Activated CD8-positive, alpha-beta memory T cell treated with anti-CD3 and anti-CD28 coated beads, Interleukin-2, amount 50 U/mL, for 4 hours (primary cell): ENCODE measurements around the gene VAPA.
"Not testable (repeated sequence)": the region's sequence is repeated elsewhere in the genome, so short reads cannot be mapped to it uniquely, and the experiment has no call there.

Experiments used
- DNase-seq: peaks from one replicate; pipeline ENCODE4 v3.0.0-alpha.2; 2020

The VAPA gene

GRCh38 chr18:9887992-9888391 is 25.8 kb upstream of the VAPA start:
- no peak for DNase-seq

- DNase-seq, result no peak
Observed at GRCh38 chr18:9890196-9890595, 23.6 kb upstream of the VAPA start.

- no peak for DNase-seq
Observed at GRCh38 chr18:9890957-9891356, 22.9 kb upstream of the VAPA start.

- DNase-seq, result not testable (repeated sequence)
Observed at GRCh38 chr18:9891515-9891914, 22.3 kb upstream of the VAPA start.

- no peak for DNase-seq
Observed at GRCh38 chr18:9894454-9895068, 19.3 kb upstream of the VAPA start.

GRCh38 chr18:9897129-9897528 is 16.7 kb upstream of the VAPA start:
- DNase-seq, result no peak

- DNase-seq, result not testable (repeated sequence)
Observed at GRCh38 chr18:9897787-9898291, 16.0 kb upstream of the VAPA start.

GRCh38 chr18:9898792-9899549 is 14.8 kb upstream of the VAPA start:
- no peak for DNase-seq

- not testable (repeated sequence) for DNase-seq
Observed at GRCh38 chr18:9899550-9899930, 14.3 kb upstream of the VAPA start.

GRCh38 chr18:9900699-9901098 is 13.1 kb upstream of the VAPA start:
- no peak for DNase-seq

- DNase-seq, result no peak
Observed at GRCh38 chr18:9901377-9901776, 12.4 kb upstream of the VAPA start.

GRCh38 chr18:9902264-9902663 is 11.6 kb upstream of the VAPA start:
- not testable (repeated sequence) for DNase-seq

- DNase-seq, result no peak
Observed at GRCh38 chr18:9902832-9903231, 11.0 kb upstream of the VAPA start.

- DNase-seq, result no peak
Observed at GRCh38 chr18:9905401-9905922, 8.4 kb upstream of the VAPA start.

- no peak for DNase-seq
Observed at GRCh38 chr18:9906481-9906880, 7.3 kb upstream of the VAPA start.

GRCh38 chr18:9907867-9908266 is 5.9 kb upstream of the VAPA start:
- DNase-seq, result no peak

- no peak for DNase-seq
Observed at GRCh38 chr18:9910071-9910470, 3.7 kb upstream of the VAPA start.

GRCh38 chr18:9910661-9911060 is 3.2 kb upstream of the VAPA start:
- no peak for DNase-seq

- no peak for DNase-seq
Observed at GRCh38 chr18:9911226-9911625, 2.6 kb upstream of the VAPA start.

- not testable (repeated sequence) for DNase-seq
Observed at GRCh38 chr18:9912285-9912684, 1.5 kb upstream of the VAPA start.

- DNase-seq, result no peak
Observed at GRCh38 chr18:9913151-9913525, 678 bp upstream of the VAPA start.

- DNase-seq, result no peak
Observed at GRCh38 chr18:9914334-9914583, 443 bp downstream of the VAPA start.

GRCh38 chr18:9914584-9915290 is 921 bp downstream of the VAPA start:
- DNase-seq, result peak; percentile 74
